Hepatocyte (in vitro differentiated cells): Measurements from ENCODE around the gene TELO2.

Source experiments
- EZH2 ChIP-seq: fragments of 200-600 bp; sonication (generic); IDR thresholded peaks from 2 replicates; pipeline ENCODE4 v1.6.1; 2016; ENCODE audit warnings: antibody characterized with exemption, mild to moderate bottlenecking, borderline replicate concordance
- TF ChIP-seq, protein P1 (sequence below): fragments of 200-600 bp; sonication (generic); IDR thresholded peaks from 2 replicates; pipeline ENCODE4 v1.5.1; 2016; ENCODE audit warnings: antibody characterized with exemption, mild to moderate bottlenecking; ENCODE audit not compliant: poor library complexity

DNA sequence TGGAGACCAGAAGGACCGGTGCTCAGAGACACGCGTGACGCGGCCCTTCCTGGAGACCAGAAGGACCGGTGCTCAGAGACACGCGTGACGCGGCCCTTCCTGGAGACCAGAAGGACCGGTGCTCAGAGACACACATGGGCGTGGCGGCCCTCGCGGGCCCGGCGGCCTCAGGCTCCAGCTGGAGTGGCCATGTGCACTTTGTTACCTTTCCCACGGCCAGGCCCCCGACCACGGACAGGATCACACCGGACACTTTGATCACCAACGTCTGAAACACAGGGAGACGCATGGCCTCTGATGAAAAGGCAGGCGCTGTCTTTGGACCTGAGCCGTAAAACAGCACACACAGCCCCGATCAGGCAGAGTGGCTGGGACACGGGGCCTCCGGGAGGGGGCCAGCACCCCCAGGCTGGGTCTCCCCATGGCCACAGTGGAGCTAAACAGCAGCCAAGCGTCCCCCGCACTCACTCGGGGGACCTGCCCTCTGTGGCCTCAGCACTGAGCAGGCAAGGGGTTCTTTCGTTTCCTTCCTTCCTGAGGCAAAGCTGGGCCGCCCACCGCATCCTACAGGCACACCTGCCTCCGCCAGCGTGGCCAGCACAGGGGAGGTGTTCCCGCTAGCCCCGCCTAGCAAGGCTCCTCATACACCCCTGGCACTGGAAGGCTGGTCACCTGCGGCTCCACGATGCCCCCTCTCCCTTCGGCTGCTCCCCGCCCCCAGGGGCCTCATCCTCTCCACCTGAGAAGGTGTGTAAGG lies 35.5 kb upstream of the TELO2 start:
- TF ChIP-seq, protein P1, sequence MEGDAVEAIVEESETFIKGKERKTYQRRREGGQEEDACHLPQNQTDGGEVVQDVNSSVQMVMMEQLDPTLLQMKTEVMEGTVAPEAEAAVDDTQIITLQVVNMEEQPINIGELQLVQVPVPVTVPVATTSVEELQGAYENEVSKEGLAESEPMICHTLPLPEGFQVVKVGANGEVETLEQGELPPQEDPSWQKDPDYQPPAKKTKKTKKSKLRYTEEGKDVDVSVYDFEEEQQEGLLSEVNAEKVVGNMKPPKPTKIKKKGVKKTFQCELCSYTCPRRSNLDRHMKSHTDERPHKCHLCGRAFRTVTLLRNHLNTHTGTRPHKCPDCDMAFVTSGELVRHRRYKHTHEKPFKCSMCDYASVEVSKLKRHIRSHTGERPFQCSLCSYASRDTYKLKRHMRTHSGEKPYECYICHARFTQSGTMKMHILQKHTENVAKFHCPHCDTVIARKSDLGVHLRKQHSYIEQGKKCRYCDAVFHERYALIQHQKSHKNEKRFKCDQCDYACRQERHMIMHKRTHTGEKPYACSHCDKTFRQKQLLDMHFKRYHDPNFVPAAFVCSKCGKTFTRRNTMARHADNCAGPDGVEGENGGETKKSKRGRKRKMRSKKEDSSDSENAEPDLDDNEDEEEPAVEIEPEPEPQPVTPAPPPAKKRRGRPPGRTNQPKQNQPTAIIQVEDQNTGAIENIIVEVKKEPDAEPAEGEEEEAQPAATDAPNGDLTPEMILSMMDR: no peak
- no peak for TF ChIP-seq EZH2
